H1 (cell line): ENCODE results near the gene ISM1. TPM values are rescaled to one million over a fixed set of nuclear protein-coding genes. Genes with fewer than 3 reads are reported as not detected.

ENCODE experiments used
- CTCF ChIA-PET: fragments of 300-600 bp; sonication (Branson Sonifier 250); formaldehyde crosslinking; loops from one replicate; lab custom pipeline; 2021; ENCODE audit not compliant: partially characterized antibody; lab: Charles Lee
- POLR2A ChIA-PET: fragments of 300-600 bp; sonication (Branson Sonifier 250); formaldehyde crosslinking; loops from one replicate; lab custom pipeline; 2021; ENCODE audit warnings: inconsistent platforms; ENCODE audit not compliant: partially characterized antibody; lab: Charles Lee
- DNase-seq, 2 experiments: peaks; one replicate each; pipeline versions ENCODE4 v3.0.0 to v3.0.0-alpha.2; 2010 to 2022; ENCODE audit warnings: low spot score in 2 of 2, low read depth in 1 of 2, mixed read lengths in 1 of 2
- FAIRE-seq: peaks from 2 replicates; lab custom pipeline; 2011; peaks lifted over from hg19 to GRCh38; lab: Jason Lieb, UNC
- H2AFZ ChIP-seq: 2 replicates; pipeline ENCODE4 v1.8.1; 2012; ENCODE audit warnings: low read length, inconsistent platforms
- H2AK5ac ChIP-seq: 2 replicates; pipeline ENCODE4 v1.6.1; 2013; ENCODE audit warnings: low read depth, low read length
- H2BK120ac ChIP-seq: replicated peaks from 2 replicates; pipeline ENCODE3; 2013; ENCODE audit warnings: low read depth, low read length, inconsistent platforms
- H2BK12ac ChIP-seq: 2 replicates; pipeline ENCODE4 v1.6.1; 2013; ENCODE audit warnings: low read depth, low read length
- H2BK15ac ChIP-seq: 2 replicates; pipeline ENCODE4 v1.6.1; 2013; ENCODE audit warnings: low read length
- H2BK20ac ChIP-seq: 2 replicates; pipeline ENCODE4 v1.6.1; 2013; ENCODE audit warnings: low read length
- H2BK5ac ChIP-seq: 2 replicates; pipeline ENCODE4 v1.6.1; 2013; ENCODE audit warnings: low read depth, low read length
- H3K14ac ChIP-seq: 2 replicates; pipeline ENCODE4 v1.6.1; 2013; ENCODE audit warnings: inconsistent platforms; ENCODE audit not compliant: insufficient read length
- H3K18ac ChIP-seq: 2 replicates; pipeline ENCODE4 v1.6.1; 2013; ENCODE audit warnings: low read length; ENCODE audit errors: extremely low read depth
- H3K23ac ChIP-seq: 2 replicates; pipeline ENCODE4 v1.6.1; 2013; ENCODE audit warnings: inconsistent platforms; ENCODE audit not compliant: insufficient read length
- H3K23me2 ChIP-seq: 2 replicates; pipeline ENCODE4 v1.6.1; 2013; ENCODE audit warnings: low read depth, low read length
- H3K27ac ChIP-seq: 2 replicates; pipeline ENCODE4 v1.6.1; 2011; ENCODE audit warnings: low read depth, low read length, inconsistent platforms
- H3K27me3 ChIP-seq, 4 experiments: replicated peaks in 1 of 4; 1 replicate in 1 of 4; 2 replicates in 3 of 4; pipeline versions ENCODE4 v1.6.1 to v1.8.1; 2011 to 2013; ENCODE audit warnings: low read length in 3 of 4, mild to moderate bottlenecking in 3 of 4, inconsistent platforms in 2 of 4, mixed read lengths in 2 of 4, moderate library complexity in 1 of 4; ENCODE audit not compliant: control insufficient read depth in 3 of 4, insufficient read depth in 3 of 4; ENCODE audit errors: extremely low read depth in 1 of 4
- H3K36me3 ChIP-seq, 4 experiments: 2 replicates each; pipeline versions ENCODE4 v1.6.1 to v1.8.1; 2011 to 2013; ENCODE audit warnings: mild to moderate bottlenecking in 4 of 4, low read length in 3 of 4, moderate library complexity in 2 of 4, control low read depth in 1 of 4, inconsistent platforms in 1 of 4; ENCODE audit not compliant: insufficient read depth in 4 of 4, control insufficient read depth in 2 of 4
- H3K4ac ChIP-seq: replicated peaks from 2 replicates; pipeline ENCODE3; 2013; ENCODE audit warnings: low read length, low read depth, mixed read lengths, inconsistent platforms; ENCODE audit not compliant: insufficient read length
- H3K4me1 ChIP-seq, 4 experiments: replicated peaks in 1 of 4; 1 replicate in 1 of 4; 2 replicates in 3 of 4; pipeline versions ENCODE4 v1.6.1 to v1.8.1; 2011 to 2013; ENCODE audit warnings: low read length in 3 of 4, inconsistent platforms in 2 of 4, mixed read lengths in 1 of 4; ENCODE audit not compliant: insufficient read depth in 4 of 4, control insufficient read depth in 3 of 4
- H3K4me2 ChIP-seq, 2 experiments: 2 replicates each; pipeline versions ENCODE4 v1.6.1 to v1.8.1; 2011 to 2013; ENCODE audit warnings: low read depth in 2 of 2, low read length in 2 of 2, control low read depth in 1 of 2, inconsistent platforms in 1 of 2, mild to moderate bottlenecking in 1 of 2; ENCODE audit not compliant: insufficient read depth in 1 of 2
- H3K4me3 ChIP-seq, 4 experiments: fragments of 200-600, 300-600 bp in 1 of 4; sonication (generic), shearing (Covaris generic), sonication (Bioruptor Twin) in 1 of 4; 2 replicates each; pipeline versions ENCODE4 v1.5.1 to v1.8.1; 2011 to 2016; ENCODE audit warnings: low read length in 4 of 4, low read depth in 3 of 4, control low read depth in 2 of 4, inconsistent platforms in 2 of 4, mild to moderate bottlenecking in 2 of 4, mixed read lengths in 1 of 4, moderate library complexity in 1 of 4; ENCODE audit not compliant: insufficient read depth in 2 of 4; ENCODE audit errors: extremely low read depth in 1 of 4
- H3K56ac ChIP-seq: replicated peaks from 2 replicates; pipeline ENCODE3; 2013; ENCODE audit warnings: low read depth, mild to moderate bottlenecking, mixed read lengths, low read length, inconsistent platforms; ENCODE audit not compliant: insufficient read length
- H3K79me1 ChIP-seq: 2 replicates; pipeline ENCODE4 v1.6.1; 2013; ENCODE audit warnings: low read depth, low read length, control low read depth
- H3K79me2 ChIP-seq, 2 experiments: 2 replicates each; pipeline versions ENCODE4 v1.6.1 to v1.8.1; 2012 to 2013; ENCODE audit warnings: low read length in 2 of 2, mild to moderate bottlenecking in 2 of 2, inconsistent platforms in 1 of 2; ENCODE audit not compliant: insufficient read depth in 2 of 2, control insufficient read depth in 1 of 2
- H3K9ac ChIP-seq, 4 experiments: replicated peaks in 1 of 4; 1 replicate in 1 of 4; 2 replicates in 3 of 4; pipeline versions ENCODE4 v1.6.1 to v1.8.1; 2011 to 2013; ENCODE audit warnings: low read depth in 3 of 4, low read length in 3 of 4, control low read depth in 2 of 4, mild to moderate bottlenecking in 2 of 4, moderate library complexity in 2 of 4, inconsistent platforms in 1 of 4; ENCODE audit errors: extremely low read depth in 1 of 4
- H3K9me3 ChIP-seq, 2 experiments: 2 replicates each; pipeline versions ENCODE4 v1.6.1 to v1.8.1; 2012 to 2013; ENCODE audit warnings: mild to moderate bottlenecking in 2 of 2, moderate library complexity in 2 of 2, control low read depth in 1 of 2, inconsistent platforms in 1 of 2, low read depth in 1 of 2, low read length in 1 of 2, mixed read lengths in 1 of 2; ENCODE audit not compliant: insufficient read depth in 2 of 2
- H4K20me1 ChIP-seq, 2 experiments: replicated peaks in 1 of 2; 2 replicates each; pipeline versions ENCODE3 to v1.8.1; 2011 to 2013; ENCODE audit warnings: inconsistent platforms in 2 of 2, low read length in 2 of 2, mild to moderate bottlenecking in 1 of 2; ENCODE audit not compliant: insufficient read depth in 2 of 2, control insufficient read depth in 1 of 2
- H4K5ac ChIP-seq: 2 replicates; pipeline ENCODE4 v1.6.1; 2013; ENCODE audit warnings: low read length, low read depth, mixed read lengths, inconsistent platforms; ENCODE audit not compliant: insufficient read length
- H4K8ac ChIP-seq: 2 replicates; pipeline ENCODE4 v1.8.0; 2013; ENCODE audit warnings: mild to moderate bottlenecking, moderate library complexity, low read length, inconsistent platforms; ENCODE audit not compliant: insufficient read depth; ENCODE audit errors: extremely low read depth
- H4K91ac ChIP-seq: replicated peaks from 2 replicates; pipeline ENCODE3; 2013; ENCODE audit warnings: low read length, mixed read lengths, inconsistent platforms; ENCODE audit not compliant: insufficient read length
- ASH2L ChIP-seq: fragments of 200-600, 300-600 bp; sonication (generic); IDR thresholded peaks from one replicate; pipeline ENCODE4 v1.7.1; 2017; ENCODE audit warnings: low read length
- CTBP2 ChIP-seq: IDR thresholded peaks from 2 replicates; pipeline ENCODE4 v1.7.0; 2011; ENCODE audit warnings: borderline replicate concordance, mild to moderate bottlenecking, moderate library complexity, mixed read lengths, low read length; ENCODE audit not compliant: insufficient read depth, insufficient read length
- EP300 ChIP-seq, 2 experiments: IDR thresholded peaks; 1 replicate in 1 of 2; 2 replicates in 1 of 2; pipeline ENCODE4 v1.6.1; 2011 to 2012; ENCODE audit warnings: low read depth in 2 of 2, low read length in 2 of 2, mild to moderate bottlenecking in 2 of 2, borderline replicate concordance in 1 of 2, inconsistent platforms in 1 of 2, moderate library complexity in 1 of 2
- SIRT6 ChIP-seq: IDR thresholded peaks from one replicate; pipeline ENCODE4 v1.7.1; 2012; ENCODE audit warnings: low read length, inconsistent platforms
- SUZ12 ChIP-seq: fragments of 200-600 bp; sonication (generic); IDR thresholded peaks from 2 replicates; pipeline ENCODE4 v1.6.1; 2012; ENCODE audit warnings: mild to moderate bottlenecking, inconsistent platforms, low read length, moderate library complexity, mixed read lengths
- WGBS, 2 experiments: shearing (Covaris generic) in 1 of 2; methylation state at CpG; one replicate each; pipeline versions ENCODE4 v1.1.6 to v1.1.7; 2013 to 2015; ENCODE audit warnings: low lambda C conversion rate in 2 of 2, mixed read lengths in 2 of 2, inconsistent platforms in 1 of 2, low coverage in 1 of 2, missing lambda C conversion rate in 1 of 2; ENCODE audit not compliant: insufficient replicate concordance in 2 of 2, insufficient coverage in 1 of 2, insufficient read length in 1 of 2; ENCODE audit errors: extremely low coverage in 1 of 2, missing lambda C conversion rate in 1 of 2; 5-methylcytosine and 5-hydroxymethylcytosine counted together
- polyA plus RNA-seq, 7 experiments: library from polyadenylated mRNA; depleted of rRNA in 3 of 7; stranded (reverse) in 5 of 7; unstranded in 2 of 7; fragments of >200 nt in 5 of 7; fragments of 200-250 nt in 2 of 7; gene quantifications; 1 replicate in 5 of 7; 2 replicates in 1 of 7; 4 replicates in 1 of 7; pipeline versions ENCODE4 v1.2.1 to v1.2.3, GENCODE V29; 2011 to 2013; ENCODE audit warnings: missing spikeins in 2 of 7, mixed read lengths in 2 of 7
- total RNA-seq: library from RNA; stranded (reverse); fragmentation: NEBNext Ultra II Directional; extraction: Animal tissue kit (Norgen Biotek cat#: 25700); gene quantifications from 2 replicates; pipeline ENCODE4 v1.2.1, GENCODE V29; 2021

The ISM1 gene
- total and polyA plus RNA-seq, 2 of the 8 experiments (the other 6 are each of a cell fraction or from before 2014, with no cell fraction given), result 0.62 to 0.97 TPM

GRCh38 chr20:13231031-13231752 lies 10.1 kb downstream of the ISM1 start:
- no peaks in the 10 kb centered on the region for H3K36me3 ChIP-seq
- no peak for TF ChIP-seq SUZ12
- no peak for TF ChIP-seq CTBP2
- TF ChIP-seq ASH2L, result no peak
- TF ChIP-seq SIRT6, result no peak
- no peak for TF ChIP-seq EP300 (IDR thresholded peaks at IDR 0.05; ENCODE audit: borderline replicate concordance in 1 of 2, low read depth in 2 of 2, low read length in 2 of 2)
- no peak overlapping the region for H3K23ac ChIP-seq
- DNase-seq, result no peak
- no peak overlapping the region for H3K4me2 ChIP-seq
- POLR2A ChIA-PET, result interaction anchor here (0.7 kb wide), 1 partner anchor 13 kb away, joined by 4 read pairs; no protein-coding TSS in a partner anchor
- no peaks in the 10 kb centered on the region for H3K9me3 ChIP-seq
- H2AFZ ChIP-seq, result no peak overlapping the region
- H2BK15ac ChIP-seq, result no peak overlapping the region
- H3K18ac ChIP-seq, result no peak overlapping the region
- no peak overlapping the region for H3K4me3 ChIP-seq
- no peak overlapping the region for H2BK20ac ChIP-seq
- H4K5ac ChIP-seq, result no peak overlapping the region
- no peak overlapping the region for H2BK5ac ChIP-seq
- H3K14ac ChIP-seq, result no peak overlapping the region
- no peak overlapping the region for H4K8ac ChIP-seq
- no peak overlapping the region for H2BK120ac ChIP-seq
- CTCF ChIA-PET, result no interaction called here
- H2BK12ac ChIP-seq, result no peak overlapping the region
- WGBS, 2 experiments, result 80% methylated on average over 7 of the region's 7 CpGs; no CpG with 5 or more reads in 1 of the 2 experiments
- H3K9ac ChIP-seq, result no peak overlapping the region
- H3K27ac ChIP-seq, result no peak overlapping the region
- no peaks in the 10 kb centered on the region for H3K79me1 ChIP-seq
- H2AK5ac ChIP-seq, result no peak overlapping the region
- H4K20me1 ChIP-seq, result no peaks in the 10 kb centered on the region
- H3K79me2 ChIP-seq, result no peaks in the 10 kb centered on the region
- H3K4me1 ChIP-seq, result no peaks in the 10 kb centered on the region
- H3K23me2 ChIP-seq, result no peaks in the 10 kb centered on the region
- no peak overlapping the region for H4K91ac ChIP-seq
- no peaks in the 10 kb centered on the region for H3K27me3 ChIP-seq
- no peak overlapping the region for H3K4ac ChIP-seq
- no peak for FAIRE-seq
- no peak overlapping the region for H3K56ac ChIP-seq
